ENCODE results near the gene CPT2. TPM values are rescaled to one million over a fixed set of nuclear protein-coding genes. Genes with fewer than 3 reads are reported as not detected.
A peak's percentile ranks its signal among the peaks of the same experiment; 100 is the strongest.

The CPT2 gene
- total RNA-seq, 1 donor from 2014 or later, result 26.8 TPM

GRCh38 chr1:53188099-53188498 lies 8.5 kb upstream of the CPT2 start:
- no peak for TF ChIP-seq CTCF (conservative IDR thresholded peaks at IDR 0.05)
- Mint-ChIP-seq H3K36me3 (no peaks in the 10 kb centered on the region), H3K9me3 (no peaks in the 10 kb centered on the region), H3K4me3 (no peak overlapping the region), H3K4me1 (ENCODE audit: unreplicated experiment) (peaks cover 6% of the 10 kb centered on the region), H3K27me3 (peaks cover 5% of the 10 kb centered on the region), H3K27ac (no peak overlapping the region)
- no peak for DNase-seq (ENCODE audit: extremely low spot score, unreplicated experiment)

DNA sequence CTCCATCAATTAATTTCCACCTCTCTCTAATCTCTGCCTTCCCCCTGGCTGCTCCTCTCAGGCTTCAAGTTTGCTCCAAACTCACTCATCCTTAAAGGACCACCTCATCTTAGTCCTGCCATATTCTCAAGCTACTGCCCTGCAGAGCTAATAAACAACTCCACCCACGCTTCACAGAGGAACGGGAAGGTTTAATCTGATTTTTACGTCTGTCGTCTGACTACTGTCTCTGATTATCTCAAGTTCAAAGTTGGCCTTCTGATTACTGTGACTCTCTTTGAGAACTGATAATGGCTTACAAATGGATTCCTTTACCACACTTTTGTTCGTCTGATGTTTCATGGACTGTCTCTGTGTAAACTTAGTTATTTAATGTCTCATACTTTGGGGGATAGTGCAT lies 7.6 kb upstream of the CPT2 start:
- Mint-ChIP-seq H3K27ac (no peak overlapping the region), H3K9me3 (no peaks in the 10 kb centered on the region), H3K36me3 (no peaks in the 10 kb centered on the region), H3K4me1 (ENCODE audit: unreplicated experiment) (peaks cover 6% of the 10 kb centered on the region), H3K4me3 (no peak overlapping the region), H3K27me3 (peaks cover 5% of the 10 kb centered on the region)
- no peak for TF ChIP-seq CTCF (conservative IDR thresholded peaks at IDR 0.05)
- no peak for DNase-seq (ENCODE audit: extremely low spot score, unreplicated experiment)

- DNase-seq (ENCODE audit: extremely low spot score, unreplicated experiment), result no peak
- H3K4me3 Mint-ChIP-seq, result no peak overlapping the region
- no peaks in the 10 kb centered on the region for H3K9me3 Mint-ChIP-seq
- H3K27ac Mint-ChIP-seq, result no peak overlapping the region
- no peak for TF ChIP-seq CTCF (conservative IDR thresholded peaks at IDR 0.05)
- peaks cover 6% of the 10 kb centered on the region for H3K4me1 Mint-ChIP-seq (ENCODE audit: unreplicated experiment)
- H3K27me3 Mint-ChIP-seq, result peaks cover 5% of the 10 kb centered on the region
- no peaks in the 10 kb centered on the region for H3K36me3 Mint-ChIP-seq
Observed at GRCh38 chr1:53190210-53190611, 6.4 kb upstream of the CPT2 start.

DNA sequence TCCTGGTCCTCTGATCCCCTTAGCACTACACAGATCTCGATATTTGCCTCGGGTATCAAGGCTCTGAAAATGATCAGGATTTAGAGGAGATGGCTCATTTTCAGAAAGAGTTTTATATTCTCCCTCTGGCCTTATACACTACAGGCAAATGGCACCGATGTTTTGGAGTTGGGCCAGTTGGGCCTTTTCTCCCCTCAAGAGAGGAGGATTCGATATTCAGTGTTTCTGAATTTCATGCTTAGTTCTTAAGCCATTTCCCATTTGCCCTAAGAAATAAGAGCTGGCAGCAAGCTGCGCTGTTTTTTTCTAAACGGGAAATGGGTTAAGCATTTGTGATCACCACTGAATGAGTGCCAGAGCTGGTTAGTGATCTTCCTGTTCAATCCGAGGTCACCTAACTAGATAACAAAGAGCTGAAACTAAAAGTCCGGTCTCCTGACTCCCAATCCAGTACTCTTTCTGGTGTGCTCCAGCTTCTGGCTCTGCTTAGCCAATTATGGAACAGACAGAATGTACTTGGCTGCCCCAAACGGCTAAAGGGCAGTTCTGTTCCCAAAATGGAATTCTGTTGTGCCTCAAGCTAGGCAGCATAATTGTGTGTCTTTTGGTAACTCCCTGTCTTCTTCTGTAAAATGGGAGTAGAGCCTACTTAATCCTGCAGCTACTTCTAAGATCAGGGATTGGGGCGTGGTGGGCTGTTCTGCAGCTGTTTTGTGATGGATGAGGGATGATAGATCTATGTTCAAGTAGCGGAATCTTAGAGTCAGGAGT lies 1.2 kb upstream of the CPT2 start:
- Mint-ChIP-seq H3K27me3 (no peaks in the 10 kb centered on the region), H3K4me1 (ENCODE audit: unreplicated experiment) (peaks cover 31% of the 10 kb centered on the region), H3K9me3 (no peaks in the 10 kb centered on the region), H3K36me3 (peaks cover 6% of the 10 kb centered on the region), H3K4me3 (peak overlapping the region; percentile 92), H3K27ac (no peak overlapping the region)
- TF ChIP-seq CTCF (conservative IDR thresholded peaks at IDR 0.05), result no peak
- DNase-seq (ENCODE audit: extremely low spot score, unreplicated experiment), result no peak

DNA sequence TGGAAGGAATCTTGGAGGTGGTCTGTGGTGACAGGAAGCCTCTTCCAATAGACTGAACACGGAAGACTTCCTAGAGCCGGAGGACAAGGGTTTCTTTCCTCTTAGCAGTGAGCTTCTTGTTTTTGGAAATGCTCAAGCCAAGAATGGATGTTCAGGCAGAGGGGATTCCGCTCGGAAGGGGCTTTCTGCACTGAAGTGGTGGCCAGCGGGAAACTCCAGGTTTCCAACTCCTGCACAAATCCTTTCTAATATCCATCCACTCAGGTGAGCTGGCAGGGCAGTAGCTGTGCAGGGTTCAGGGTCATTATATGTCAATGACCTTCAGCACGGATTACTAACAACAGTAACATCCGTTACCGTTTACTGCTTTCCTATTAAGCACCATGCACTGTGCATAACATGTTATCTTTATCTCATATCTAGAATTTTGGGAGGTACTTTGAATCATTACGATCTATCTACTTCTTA lies 573 bp upstream of the CPT2 start:
- Mint-ChIP-seq H3K4me1 (ENCODE audit: unreplicated experiment) (peaks cover 25% of the 10 kb centered on the region), H3K4me3 (peak overlapping the region; percentile 92), H3K36me3 (peaks cover 10% of the 10 kb centered on the region), H3K9me3 (no peaks in the 10 kb centered on the region), H3K27me3 (no peaks in the 10 kb centered on the region), H3K27ac (peak overlapping the region; percentile 90)
- TF ChIP-seq CTCF (conservative IDR thresholded peaks at IDR 0.05), result no peak
- no peak for DNase-seq (ENCODE audit: extremely low spot score, unreplicated experiment)
